Stimulated activated naive CD8-positive, alpha-beta T cell treated with anti-CD3 and anti-CD28 coated beads, Interleukin-15, amount 100 ng/mL, for 72 hours (primary cell): Measurements from ENCODE around the gene SORCS1.

Experiments
- ATAC-seq: fragments of 150-1000 bp; cut with Tn5 transposase; 2 replicates; pipeline ENCODE4 v1.10.0; 2021; ENCODE audit warnings: mild to moderate bottlenecking, moderate library complexity
- DNase-seq, 2 donors: peaks; one replicate each; pipeline ENCODE4 v3.0.0; 2021 to 2022
- H3K27ac Mint-ChIP-seq, 2 donors: one replicate each; pipeline ENCODE4 v1.8.0; 2022; ENCODE audit warnings: mild to moderate bottlenecking in 2 of 2, mixed read lengths in 2 of 2, moderate library complexity in 2 of 2
- H3K27me3 Mint-ChIP-seq: one replicate; pipeline ENCODE4 v1.8.0; 2022; ENCODE audit warnings: mixed read lengths
- H3K4me1 Mint-ChIP-seq: one replicate; pipeline ENCODE4 v1.8.0; 2022; ENCODE audit warnings: mild to moderate bottlenecking, mixed read lengths
- H3K4me3 Mint-ChIP-seq, 2 donors: one replicate each; pipeline ENCODE4 v1.8.0; 2022; ENCODE audit warnings: mild to moderate bottlenecking in 2 of 2, mixed read lengths in 2 of 2, moderate library complexity in 1 of 2
- H3K9me3 Mint-ChIP-seq, 2 donors: one replicate each; pipeline ENCODE4 v1.8.0; 2022; ENCODE audit warnings: mixed read lengths in 2 of 2

SORCS1 gene

DNA sequence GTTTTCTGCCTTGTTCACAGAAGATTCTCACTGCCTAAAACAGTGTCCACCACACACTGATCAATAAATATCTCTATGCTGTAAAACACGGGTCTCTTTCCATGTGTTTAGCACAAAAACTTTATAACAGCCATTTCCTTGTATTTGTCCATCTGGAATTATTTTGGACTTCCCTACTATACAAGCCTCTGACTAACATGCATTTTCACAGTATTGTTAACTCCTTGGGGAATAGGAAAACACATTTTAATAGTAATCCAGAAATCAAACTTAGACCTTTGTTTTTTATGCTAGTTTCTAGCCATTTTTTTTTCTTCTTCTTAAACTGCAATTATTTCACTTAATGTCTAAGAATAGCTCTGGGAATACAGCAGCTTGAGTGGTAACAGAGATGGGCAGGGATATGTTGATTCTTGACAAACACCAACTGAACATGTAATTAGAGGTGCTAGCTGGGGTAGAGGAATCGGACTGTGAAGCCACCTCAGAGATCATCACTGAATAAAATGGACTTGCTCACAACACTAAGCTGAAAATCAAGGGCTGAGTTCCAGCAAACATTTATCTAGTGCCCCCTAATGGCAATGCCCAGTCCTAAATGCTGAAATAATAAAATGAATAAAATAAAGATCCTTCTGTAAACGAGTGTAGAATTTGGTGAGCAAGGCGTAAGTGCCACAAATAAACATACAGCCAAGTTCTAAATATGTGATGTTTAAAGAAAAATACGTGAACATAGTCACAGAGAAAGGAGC is 593.1 kb downstream of the SORCS1 start:
- Mint-ChIP-seq H3K27me3 (peaks cover 8% of the 10 kb centered on the region), H3K27ac (no peak overlapping the region), H3K4me3 (no peak overlapping the region), H3K4me1 (no peaks in the 10 kb centered on the region), H3K9me3 (peaks cover 0 to 10% of the 10 kb centered on the region in 2 donors)
- ATAC-seq, result no peak
- no peak for DNase-seq

DNA sequence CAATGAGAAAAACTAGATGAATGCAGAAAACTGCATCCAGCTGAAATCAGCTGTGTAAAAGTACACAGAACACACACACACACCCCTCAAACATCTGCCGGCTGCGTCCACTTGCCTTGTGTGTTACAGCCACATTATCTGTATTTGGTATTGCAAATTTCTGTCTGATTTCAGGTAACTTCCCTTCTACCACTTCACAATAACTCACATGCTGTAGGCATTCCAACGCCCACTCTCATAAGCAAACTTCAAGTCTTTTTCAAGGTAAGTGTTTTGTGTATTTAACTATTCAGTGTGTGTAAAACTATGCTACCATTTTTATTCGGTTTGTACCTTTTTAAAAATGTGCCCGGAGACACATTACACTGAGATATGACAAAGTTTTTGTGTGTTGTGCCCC is 594.2 kb downstream of the SORCS1 start:
- H3K9me3 Mint-ChIP-seq, result no peaks in the 10 kb centered on the region
- no peak overlapping the region for H3K4me3 Mint-ChIP-seq
- H3K27ac Mint-ChIP-seq, result no peak overlapping the region
- H3K4me1 Mint-ChIP-seq, result no peaks in the 10 kb centered on the region
- no peak for ATAC-seq
- no peak for DNase-seq
- H3K27me3 Mint-ChIP-seq, result no peaks in the 10 kb centered on the region

DNA sequence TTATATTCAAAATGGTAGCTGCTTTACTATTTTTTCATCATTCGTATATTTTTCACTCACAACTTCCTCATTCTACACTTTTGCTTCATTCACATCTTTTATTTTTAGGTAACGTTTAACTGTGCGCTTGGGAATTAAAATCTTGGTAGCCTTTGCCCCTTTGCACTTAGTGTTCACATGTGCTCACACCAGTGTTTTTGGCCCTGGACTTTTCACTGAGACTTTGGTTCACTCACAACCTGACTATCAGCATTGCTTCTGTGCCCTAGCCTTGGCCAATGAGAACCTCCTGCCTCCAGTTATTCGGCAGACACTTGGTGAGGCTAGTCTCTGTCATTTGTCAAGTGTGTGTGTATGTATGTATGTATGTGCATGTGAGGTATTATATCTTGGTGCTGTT is 596.9 kb downstream of the SORCS1 start:
- H3K27me3 Mint-ChIP-seq, result no peaks in the 10 kb centered on the region
- H3K4me1 Mint-ChIP-seq, result no peaks in the 10 kb centered on the region
- H3K27ac Mint-ChIP-seq, result no peak overlapping the region
- ATAC-seq, result no peak
- no peak for DNase-seq
- H3K9me3 Mint-ChIP-seq, result peaks cover 0 to 4% of the 10 kb centered on the region in 2 donors
- no peak overlapping the region for H3K4me3 Mint-ChIP-seq

DNA sequence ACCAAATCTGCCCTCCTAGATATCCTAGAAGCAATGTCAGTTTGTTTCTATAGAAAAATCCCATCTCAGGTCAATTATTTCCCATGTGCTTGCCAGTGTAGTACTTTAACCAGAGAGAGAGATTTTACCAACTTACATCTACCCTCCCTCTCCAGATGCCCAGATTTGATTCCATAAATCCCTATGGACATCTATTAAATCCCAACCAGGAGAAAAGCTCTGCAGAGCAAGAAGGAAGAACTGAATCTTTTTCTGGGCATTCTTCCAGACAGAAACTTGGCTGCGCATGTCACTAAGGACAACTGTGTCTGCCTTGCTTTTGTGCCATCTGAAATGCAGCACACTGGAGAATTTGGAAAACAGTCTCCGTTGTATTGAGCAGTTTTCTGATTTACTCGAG is 597.6 kb downstream of the SORCS1 start:
- peaks cover 0 to 4% of the 10 kb centered on the region in 2 donors for H3K9me3 Mint-ChIP-seq
- H3K4me1 Mint-ChIP-seq, result no peaks in the 10 kb centered on the region
- no peak overlapping the region for H3K4me3 Mint-ChIP-seq
- H3K27me3 Mint-ChIP-seq, result no peaks in the 10 kb centered on the region
- DNase-seq (no peak), ATAC-seq (no peak)
- no peak overlapping the region for H3K27ac Mint-ChIP-seq

DNA sequence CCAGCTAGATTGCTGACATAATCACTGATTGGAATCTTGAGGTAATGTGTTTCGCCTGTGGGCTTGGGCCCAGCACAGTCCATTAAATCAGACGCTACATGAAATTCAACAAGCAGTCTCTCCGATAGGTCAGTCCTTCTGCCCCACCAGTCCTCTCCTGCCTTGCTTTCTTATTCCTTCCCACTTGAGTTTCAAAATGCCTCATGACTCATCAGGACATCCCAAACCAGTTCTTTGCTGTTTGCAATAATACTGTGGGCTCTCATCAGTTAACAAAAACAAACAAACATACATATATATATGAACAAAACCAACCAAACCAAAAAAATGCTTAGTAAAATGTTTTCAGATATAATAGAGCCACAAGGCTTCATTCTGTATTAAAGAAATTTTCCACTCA is 599.0 kb downstream of the SORCS1 start:
- Mint-ChIP-seq H3K27me3 (no peaks in the 10 kb centered on the region), H3K4me1 (no peaks in the 10 kb centered on the region), H3K9me3 (peaks cover 0 to 4% of the 10 kb centered on the region in 2 donors), H3K4me3 (no peak overlapping the region), H3K27ac (no peak overlapping the region)
- ATAC-seq, result no peak
- DNase-seq, result no peak

DNA sequence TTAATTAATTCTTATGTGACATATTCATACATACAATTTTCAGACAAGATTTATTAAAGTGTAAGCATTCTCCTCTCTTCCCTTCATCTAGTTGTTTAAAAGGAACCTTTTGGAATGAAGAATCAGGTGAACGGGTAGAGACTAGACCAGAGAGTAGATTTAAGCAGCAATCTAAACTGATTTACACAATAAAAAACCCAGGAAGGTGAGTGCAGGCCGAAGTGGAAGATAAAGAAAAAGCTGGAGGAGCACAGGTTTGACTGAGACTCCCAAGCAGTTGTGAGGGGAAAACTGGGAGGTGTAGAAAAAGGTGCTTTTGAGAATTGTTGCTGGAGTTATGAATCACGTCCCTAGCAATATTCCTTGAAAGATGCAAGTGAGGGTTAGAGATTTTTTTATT is 601.1 kb downstream of the SORCS1 start:
- Mint-ChIP-seq H3K27me3 (no peaks in the 10 kb centered on the region), H3K9me3 (peaks cover 0 to 4% of the 10 kb centered on the region in 2 donors), H3K4me1 (no peaks in the 10 kb centered on the region), H3K27ac (no peak overlapping the region), H3K4me3 (no peak overlapping the region)
- ATAC-seq, result no peak
- DNase-seq, result no peak

DNA sequence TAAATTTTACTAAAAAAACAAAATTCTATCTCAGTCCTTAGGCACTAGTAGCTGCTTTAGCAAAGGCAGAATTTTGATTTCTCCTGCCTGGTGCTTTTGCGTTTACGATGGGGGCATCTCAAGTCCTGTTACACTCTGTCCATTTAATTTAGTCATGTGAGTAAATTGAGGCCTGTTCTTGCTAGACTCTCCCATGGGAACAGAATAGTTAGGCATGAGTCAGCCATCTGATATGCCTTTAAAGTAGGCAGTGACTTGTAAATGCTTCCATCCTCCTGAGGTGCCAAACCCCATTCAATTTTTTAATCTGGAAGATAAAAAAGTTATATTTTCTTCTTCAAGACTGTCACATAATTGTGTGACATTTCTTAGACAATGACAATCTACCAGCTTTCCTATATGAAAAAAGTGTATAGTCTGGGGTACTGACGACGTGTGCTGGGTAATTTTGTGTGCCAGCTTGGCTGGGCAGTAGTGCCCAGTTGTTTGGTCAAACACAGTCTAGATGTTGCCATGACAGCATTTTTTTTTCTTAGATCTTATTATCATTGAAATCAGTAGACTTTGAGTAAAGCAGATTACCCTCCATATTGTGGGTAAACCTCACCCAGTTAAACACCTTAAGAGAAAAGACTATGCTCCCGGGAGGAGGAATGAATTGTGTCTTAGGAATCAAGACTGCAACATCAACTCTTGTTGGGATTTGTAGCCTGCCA is 603.4 kb downstream of the SORCS1 start:
- Mint-ChIP-seq H3K27me3 (no peaks in the 10 kb centered on the region), H3K4me3 (no peak overlapping the region), H3K4me1 (no peaks in the 10 kb centered on the region), H3K9me3 (peaks cover 0 to 4% of the 10 kb centered on the region in 2 donors), H3K27ac (no peak overlapping the region)
- ATAC-seq (no peak), DNase-seq (no peak)

DNA sequence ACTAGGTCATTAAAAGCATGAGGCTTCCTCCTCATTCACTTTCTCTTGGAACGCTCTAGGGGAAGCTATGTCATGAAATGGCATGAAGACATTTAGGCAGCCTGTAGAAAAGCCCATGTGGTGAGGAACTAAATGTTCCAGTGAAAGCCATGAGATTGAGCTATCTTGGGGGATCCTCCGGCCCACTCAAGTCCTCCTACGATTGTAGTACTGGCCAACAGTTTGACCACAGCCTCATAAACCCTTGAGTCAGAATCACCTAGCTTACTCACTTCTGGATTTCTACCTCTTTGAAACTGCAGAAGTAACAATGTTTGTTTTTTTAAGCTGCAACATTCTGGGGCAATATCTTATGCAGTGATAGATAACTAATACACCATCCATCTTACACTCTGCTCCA is 605.1 kb downstream of the SORCS1 start:
- peaks cover 0 to 4% of the 10 kb centered on the region in 2 donors for H3K9me3 Mint-ChIP-seq
- H3K27ac Mint-ChIP-seq, result no peak overlapping the region
- H3K4me1 Mint-ChIP-seq, result no peaks in the 10 kb centered on the region
- no peak for ATAC-seq
- H3K4me3 Mint-ChIP-seq, result no peak overlapping the region
- no peaks in the 10 kb centered on the region for H3K27me3 Mint-ChIP-seq
- no peak for DNase-seq

DNA sequence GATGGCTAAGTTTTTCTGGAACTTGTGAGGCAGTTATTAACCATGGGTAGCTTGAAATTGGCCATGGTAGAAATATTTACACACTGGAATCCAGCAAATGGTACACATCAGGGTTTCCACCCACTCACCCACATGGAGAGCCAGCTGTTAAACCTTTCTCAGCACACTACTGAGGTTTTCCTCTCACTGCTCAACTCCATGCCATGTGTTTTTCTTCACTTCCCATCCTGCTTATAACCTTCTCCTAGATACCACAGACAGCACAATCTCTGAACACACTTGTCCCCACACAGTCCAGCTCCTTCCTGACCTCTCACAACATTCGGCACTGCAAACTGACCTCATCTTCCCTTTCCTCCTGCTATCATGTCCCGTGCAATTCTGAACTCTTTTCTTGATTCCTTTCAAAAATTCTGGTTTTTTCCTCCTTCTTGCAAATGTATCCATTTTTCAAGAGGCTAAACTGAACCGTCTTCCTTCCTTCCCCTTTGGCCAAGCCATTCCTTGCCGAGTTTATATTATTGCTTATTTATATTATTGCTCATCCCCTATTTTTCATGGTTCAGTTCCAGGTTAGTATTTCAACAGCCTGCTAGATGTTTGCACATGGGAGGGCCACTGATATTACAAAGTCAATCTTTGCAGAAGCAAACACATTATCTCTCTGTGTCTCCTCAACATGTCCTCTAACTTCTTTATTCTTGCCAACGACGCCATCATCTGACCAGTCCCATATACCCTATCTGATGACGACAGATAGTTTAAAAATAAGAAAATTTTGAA is 606.4 kb downstream of the SORCS1 start:
- H3K9me3 Mint-ChIP-seq, result no peaks in the 10 kb centered on the region
- ATAC-seq (no peak), DNase-seq (no peak)
- peak overlapping the region in 1 of 2 donors; percentile 90 for H3K27ac Mint-ChIP-seq
- no peaks in the 10 kb centered on the region for H3K27me3 Mint-ChIP-seq
- H3K4me3 Mint-ChIP-seq, result no peak overlapping the region
- H3K4me1 Mint-ChIP-seq, result no peaks in the 10 kb centered on the region

DNA sequence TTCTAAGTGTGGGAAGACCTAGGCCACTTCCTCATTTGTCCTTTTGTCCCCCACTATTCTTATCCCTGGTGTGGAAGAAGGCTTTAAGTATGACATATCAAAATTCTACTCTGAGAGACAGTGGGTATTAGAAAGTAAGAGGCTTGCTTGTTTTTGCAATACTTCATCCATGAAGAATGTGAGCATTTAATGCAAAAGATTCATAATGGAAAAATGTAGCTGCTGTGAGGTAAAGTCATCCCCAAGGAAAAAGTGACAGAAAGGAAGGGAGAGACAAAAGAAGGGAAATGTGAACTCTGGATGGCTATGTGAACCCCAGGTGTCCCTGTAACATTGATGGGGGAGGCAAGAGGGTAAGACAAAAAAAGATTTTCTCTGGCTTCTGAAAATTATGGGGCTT is 607.5 kb downstream of the SORCS1 start:
- H3K27ac Mint-ChIP-seq, result peak overlapping the region in 1 of 2 donors; percentile 44
- no peak overlapping the region for H3K4me3 Mint-ChIP-seq
- H3K9me3 Mint-ChIP-seq, result no peaks in the 10 kb centered on the region
- H3K4me1 Mint-ChIP-seq, result no peaks in the 10 kb centered on the region
- H3K27me3 Mint-ChIP-seq, result no peaks in the 10 kb centered on the region
- DNase-seq (no peak), ATAC-seq (no peak)

DNA sequence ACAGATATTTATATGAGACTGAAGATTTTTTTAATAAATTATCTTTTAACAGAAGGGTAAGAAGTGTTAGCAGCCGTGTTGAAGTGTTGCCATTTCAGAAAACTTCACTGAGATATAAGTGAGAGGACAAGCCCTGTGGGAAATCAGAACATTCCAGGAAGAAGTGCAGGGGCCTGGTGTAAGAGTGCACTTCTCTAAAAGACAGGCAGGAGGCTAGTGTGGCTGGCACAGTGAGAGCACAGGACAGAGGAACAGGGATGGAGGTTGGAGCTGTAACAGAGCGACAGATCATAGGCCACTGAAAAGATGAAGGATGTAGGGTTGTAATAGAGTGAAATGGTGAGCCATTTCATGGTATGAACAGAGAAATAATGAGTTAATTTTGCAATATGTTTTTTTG is 608.9 kb downstream of the SORCS1 start:
- Mint-ChIP-seq H3K4me1 (no peaks in the 10 kb centered on the region), H3K9me3 (no peaks in the 10 kb centered on the region)
- DNase-seq, result no peak

DNA sequence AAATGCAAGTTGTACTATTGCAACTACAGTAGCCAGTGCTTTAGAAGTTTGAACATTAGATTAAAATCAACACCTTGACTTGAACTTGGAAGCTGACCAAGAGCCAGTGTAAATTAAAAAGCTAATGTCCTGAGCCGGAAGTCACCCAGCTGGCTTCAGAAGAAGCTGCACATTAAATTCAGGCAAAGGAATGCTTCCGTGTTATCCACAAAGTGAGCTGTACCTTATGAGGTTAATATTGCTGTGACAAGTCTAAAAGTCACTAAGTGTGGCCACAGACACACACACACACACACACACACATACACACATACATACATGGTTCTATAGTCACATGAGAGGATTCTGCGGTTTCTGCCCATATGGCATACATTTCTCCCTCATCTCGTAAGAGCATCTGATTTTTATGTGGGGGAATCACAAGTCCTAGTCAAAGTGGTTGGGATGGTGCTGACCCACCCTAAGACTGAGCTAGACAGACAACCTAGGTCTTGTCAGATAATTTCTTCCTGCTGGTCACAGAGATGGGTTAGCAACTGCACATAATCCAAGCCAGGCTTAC is 612.9 kb downstream of the SORCS1 start:
- no peaks in the 10 kb centered on the region for H3K27me3 Mint-ChIP-seq
- no peak overlapping the region for H3K4me3 Mint-ChIP-seq
- peaks cover 0 to 8% of the 10 kb centered on the region in 2 donors for H3K9me3 Mint-ChIP-seq
- H3K4me1 Mint-ChIP-seq, result no peaks in the 10 kb centered on the region
- DNase-seq, result no peak
- no peak overlapping the region for H3K27ac Mint-ChIP-seq
- ATAC-seq, result no peak

More for the DNA sequence above, 608.9 kb downstream of the SORCS1 start:
- H3K27me3 Mint-ChIP-seq, result no peaks in the 10 kb centered on the region
- no peak overlapping the region for H3K4me3 Mint-ChIP-seq
- H3K27ac Mint-ChIP-seq, result no peak overlapping the region
- no peak for ATAC-seq

DNA sequence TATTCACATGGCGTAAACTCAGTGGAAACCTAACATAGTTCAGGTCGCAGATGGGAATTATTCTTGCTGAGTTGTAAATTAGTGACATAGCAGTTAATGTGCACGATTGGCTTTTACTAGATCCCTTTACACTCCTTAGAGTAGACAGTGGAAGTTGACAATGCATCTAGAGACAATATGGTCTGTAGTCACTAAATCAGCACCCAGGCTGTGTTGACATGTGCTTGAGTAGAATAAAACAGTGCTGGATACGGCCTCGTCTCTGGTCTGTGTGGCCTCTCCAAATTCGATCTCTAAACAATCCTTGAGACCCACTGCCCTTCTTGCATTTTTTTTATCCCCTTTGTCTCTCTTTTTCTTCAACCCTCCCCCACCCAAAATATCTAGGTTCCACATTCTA is 615.7 kb downstream of the SORCS1 start:
- Mint-ChIP-seq H3K4me1 (no peaks in the 10 kb centered on the region), H3K9me3 (peaks cover 0 to 8% of the 10 kb centered on the region in 2 donors), H3K27me3 (no peaks in the 10 kb centered on the region), H3K27ac (no peak overlapping the region), H3K4me3 (no peak overlapping the region)
- no peak for DNase-seq
- ATAC-seq, result no peak

DNA sequence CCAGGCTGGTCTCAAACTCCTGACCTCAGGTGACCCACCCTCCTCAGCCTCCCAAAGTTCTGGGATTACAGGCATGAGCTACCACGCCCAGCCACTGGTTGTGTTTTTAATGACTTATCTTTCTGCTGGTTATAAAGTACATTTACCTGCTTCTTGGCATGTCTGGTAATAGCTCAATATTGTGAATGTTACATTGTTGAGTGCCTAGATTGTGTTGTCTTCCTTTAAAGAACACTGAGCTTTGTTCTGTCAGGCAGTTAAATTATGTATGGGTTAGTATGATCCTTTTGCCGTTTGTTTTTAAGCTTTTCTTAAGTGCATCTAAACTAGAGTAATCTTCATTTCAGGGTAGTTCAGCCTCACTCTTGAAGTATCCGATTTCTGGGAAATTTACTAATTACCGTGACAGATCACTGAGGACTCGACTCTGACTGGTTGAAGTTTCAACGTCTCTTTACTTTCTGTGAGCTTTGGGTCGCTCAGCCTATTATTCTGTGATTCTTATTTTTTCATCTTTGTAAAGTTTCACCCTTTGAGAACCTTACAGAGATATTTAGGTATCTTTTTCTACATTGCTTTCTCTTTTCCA is 617.4 kb downstream of the SORCS1 start:
- H3K27me3 Mint-ChIP-seq, result no peaks in the 10 kb centered on the region
- no peak for DNase-seq
- no peak overlapping the region for H3K4me3 Mint-ChIP-seq
- H3K9me3 Mint-ChIP-seq, result peaks cover 0 to 8% of the 10 kb centered on the region in 2 donors
- ATAC-seq, result no peak
- no peaks in the 10 kb centered on the region for H3K4me1 Mint-ChIP-seq
- no peak overlapping the region for H3K27ac Mint-ChIP-seq

DNA sequence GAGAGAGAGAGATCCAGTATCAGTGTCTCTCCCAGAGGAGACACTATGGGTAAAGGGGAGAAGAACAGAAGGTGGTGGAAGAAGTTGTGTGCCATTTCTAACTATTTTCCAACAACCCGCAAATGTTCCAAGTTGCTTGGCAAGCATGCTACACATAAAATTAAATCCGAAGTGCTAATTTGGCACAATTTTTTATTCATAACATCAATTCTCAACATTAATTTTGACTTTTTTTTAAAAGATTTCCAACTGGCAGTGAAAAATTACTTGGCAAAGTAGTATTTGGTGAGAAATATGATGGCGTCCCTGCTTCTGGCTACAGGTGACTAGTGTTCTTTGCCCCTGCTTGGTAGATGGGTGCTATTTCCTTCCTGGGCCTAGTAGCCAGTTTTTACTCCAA is 622.0 kb downstream of the SORCS1 start:
- Mint-ChIP-seq H3K9me3 (no peaks in the 10 kb centered on the region), H3K27me3 (no peaks in the 10 kb centered on the region), H3K4me1 (no peaks in the 10 kb centered on the region), H3K4me3 (no peak overlapping the region), H3K27ac (no peak overlapping the region)
- ATAC-seq (no peak), DNase-seq (no peak)
